ENCODE results near the gene ZFAND6.
"Not testable (repeated sequence)": the region's sequence is repeated elsewhere in the genome, so short reads cannot be mapped to it uniquely, and the experiment has no call there.

Gene ZFAND6

DNA sequence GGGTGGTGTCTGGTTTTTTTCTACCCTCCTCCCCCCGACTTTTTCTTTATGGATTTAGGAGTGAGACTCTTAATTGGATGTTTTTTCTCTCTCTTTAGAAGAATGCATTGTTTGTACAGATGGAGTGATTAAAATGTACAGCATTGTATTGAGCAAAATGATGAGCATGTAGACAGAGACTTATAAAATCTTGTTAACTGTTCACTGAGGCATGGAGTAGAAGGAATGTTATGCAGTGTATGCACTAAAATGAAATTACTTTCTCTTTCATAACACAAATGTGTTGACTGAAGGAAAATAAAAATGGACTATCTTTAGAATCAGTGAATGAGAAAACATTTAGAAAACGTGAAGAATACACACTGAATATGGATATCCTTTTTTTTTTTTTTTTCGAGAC, 39.8 kb downstream of the ZFAND6 start:
- DNase-seq (ENCODE audit: low read depth), result no peak

DNA sequence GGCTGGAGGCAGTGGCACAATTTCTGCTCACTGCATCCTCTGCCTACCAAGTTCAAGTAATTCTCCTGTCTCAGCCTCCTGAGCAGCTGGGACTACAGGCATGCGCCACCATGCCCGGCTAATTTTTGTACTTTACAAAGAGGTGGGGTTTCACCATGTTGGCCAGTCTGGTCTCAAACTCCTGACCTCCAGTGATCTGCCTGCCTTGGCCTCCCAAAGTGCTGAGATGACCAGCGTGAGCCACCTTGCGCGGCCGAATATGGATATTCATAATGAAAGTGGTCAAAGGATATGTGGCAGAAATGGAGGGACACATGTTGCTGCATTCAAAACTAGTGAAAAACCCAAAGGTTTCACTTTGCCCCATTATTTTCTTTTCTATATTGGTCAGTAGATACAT, 40.2 kb downstream of the ZFAND6 start:
- not testable (repeated sequence) for DNase-seq (ENCODE audit: low read depth)

DNA sequence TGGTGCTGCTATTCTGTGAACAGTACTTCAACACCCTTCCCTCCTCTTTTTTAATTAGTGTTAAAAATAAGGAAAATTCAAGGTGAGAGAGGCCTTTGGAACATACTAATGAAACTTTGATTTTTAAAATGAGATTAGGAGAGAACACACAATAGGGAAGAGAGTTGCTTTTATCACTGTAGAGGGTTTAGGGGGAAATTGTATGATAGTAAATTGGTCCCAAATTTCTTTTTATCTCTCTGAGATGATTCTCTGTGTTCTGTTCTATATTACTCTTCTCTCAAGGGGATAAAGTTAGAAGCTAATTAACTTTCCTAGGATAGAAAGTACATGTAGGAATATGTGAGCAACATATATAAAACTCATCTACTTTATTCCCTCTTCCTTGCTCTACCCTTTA, 40.8 kb downstream of the ZFAND6 start:
- DNase-seq (ENCODE audit: low read depth), result no peak

DNA sequence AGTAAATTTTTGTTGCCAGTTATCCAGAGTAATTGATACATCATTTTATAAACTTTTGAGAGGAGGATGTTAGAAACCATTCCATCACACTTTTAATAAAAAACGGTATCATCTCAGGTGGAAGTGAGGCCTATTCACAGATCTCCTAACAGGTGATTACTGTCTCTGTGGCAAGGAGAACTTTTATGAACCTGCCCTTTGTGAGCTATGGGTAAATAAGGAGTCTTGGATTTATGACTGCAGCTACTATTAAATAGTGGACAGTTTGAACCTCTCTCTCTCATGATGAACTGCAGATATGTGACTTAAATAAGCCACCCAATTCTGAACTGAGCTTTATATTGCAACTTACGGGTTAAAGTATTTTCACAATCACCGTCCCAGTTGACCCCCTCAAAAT, 45.7 kb downstream of the ZFAND6 start:
- DNase-seq (ENCODE audit: low read depth), result no peak

DNA sequence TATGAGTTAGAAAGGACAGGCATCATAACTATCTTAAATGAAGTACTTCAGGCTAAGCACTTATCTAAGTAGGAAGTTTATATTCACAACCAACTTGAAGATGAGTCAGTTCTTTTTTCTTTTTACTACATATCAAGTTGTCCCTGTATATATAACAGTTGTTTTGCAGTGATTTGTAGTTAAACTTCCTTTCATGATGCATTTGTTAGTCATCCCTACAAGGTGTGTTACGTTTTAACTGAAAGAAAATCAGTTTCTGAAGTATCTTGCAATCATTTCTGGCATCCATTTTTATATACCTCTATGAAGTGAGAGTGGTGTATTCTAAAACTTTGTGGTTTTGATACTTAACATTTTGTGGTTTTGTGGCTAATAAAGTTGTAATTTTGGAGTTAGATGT, 46.1 kb downstream of the ZFAND6 start:
- no peak for DNase-seq (ENCODE audit: low read depth)

DNA sequence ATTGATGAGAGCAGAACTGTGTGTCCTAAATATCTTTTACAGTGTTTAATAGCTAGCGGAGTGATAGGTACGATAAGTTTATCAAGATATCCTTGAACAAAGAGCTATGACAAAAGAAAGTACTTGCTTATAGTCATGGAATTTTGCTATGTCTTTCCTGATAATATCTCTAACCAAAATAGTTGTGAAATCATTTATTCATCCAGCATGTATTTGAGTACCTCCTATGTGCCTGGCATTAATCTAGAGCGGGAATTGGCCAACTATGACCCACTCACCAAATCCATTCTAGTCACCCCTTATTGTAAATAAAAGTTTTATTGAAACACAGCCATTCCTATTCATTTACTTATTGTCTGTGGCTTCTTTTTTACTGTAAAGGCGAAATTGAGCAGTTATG, 46.6 kb downstream of the ZFAND6 start:
- no peak for DNase-seq (ENCODE audit: low read depth)

DNA sequence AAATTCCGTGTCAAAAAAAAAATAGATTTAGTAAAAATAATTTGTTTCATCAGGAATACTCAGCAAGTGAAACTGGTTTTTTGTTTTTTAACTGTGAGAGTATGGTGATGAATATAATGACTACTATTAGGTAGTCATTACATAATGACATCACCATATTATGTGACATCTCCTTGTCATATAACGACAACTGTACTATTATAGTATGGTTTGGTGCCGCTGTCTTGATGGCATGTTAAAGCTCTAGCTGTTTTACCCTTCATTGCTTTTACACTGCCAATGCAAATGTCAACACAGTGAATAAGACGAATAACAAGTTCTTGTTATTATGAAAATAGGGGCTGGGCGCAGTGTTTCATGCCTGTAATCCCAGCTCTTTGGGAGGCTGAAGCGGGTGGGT, 47.7 kb downstream of the ZFAND6 start:
- no peak for DNase-seq (ENCODE audit: low read depth)

DNA sequence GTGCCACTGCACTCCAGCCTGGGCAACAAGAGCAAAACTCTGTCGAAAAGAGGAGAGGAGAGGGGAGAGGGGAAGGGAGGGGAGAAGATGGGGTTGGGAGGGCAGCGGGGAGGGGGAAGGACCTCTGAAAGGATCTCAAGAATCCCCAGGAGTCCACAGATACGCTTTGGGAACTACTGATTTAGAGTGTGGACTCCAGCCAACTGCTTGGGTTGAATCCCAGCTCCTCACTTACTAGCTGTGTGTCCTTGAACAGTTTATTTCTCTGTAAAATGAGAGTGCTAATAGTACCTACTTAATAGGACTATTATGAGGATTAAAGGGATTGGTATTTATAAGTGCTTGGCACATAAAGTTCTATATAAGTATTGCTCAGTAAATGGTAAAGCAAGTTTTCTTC, 48.3 kb downstream of the ZFAND6 start:
- no peak for DNase-seq (ENCODE audit: low read depth)

DNA sequence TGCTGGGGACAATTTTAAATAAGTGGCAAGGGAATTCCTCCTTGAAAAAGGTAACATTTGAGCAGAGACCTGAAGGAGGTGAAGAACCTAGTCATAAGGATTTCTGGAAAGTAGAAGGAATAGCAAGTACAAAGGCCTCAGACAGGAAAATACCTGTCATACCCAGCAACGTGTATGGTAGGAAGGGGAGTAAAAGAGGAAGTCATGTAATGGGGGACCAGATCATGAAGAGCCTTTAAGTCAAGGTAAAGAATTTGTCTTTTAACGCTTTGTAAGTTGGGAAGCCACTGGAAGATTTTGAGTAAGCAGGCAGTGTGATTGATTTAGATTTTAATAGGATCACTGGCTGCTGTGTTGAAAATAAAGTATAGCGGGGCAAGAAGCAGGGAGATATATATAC, 49.9 kb downstream of the ZFAND6 start:
- no peak for DNase-seq (ENCODE audit: low read depth)

DNA sequence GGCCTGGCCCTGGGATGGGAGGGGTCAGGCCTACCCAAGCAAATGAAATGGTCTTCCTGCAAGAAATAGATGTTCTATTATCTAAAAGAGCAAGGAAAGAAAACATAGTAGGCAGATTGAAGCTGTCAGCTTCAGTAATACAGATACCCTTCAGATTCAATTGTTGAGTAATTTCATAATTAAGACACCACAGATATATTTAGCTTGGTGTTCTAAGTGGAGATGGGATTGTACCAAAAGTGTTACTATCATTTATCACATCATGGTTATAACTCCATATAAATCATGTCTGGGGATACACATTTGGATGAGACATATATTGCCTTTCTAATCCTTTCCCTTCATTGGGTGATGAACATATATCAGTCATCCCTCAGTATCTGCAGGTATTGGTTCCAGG, 51.4 kb downstream of the ZFAND6 start:
- DNase-seq (ENCODE audit: low read depth), result no peak

DNA sequence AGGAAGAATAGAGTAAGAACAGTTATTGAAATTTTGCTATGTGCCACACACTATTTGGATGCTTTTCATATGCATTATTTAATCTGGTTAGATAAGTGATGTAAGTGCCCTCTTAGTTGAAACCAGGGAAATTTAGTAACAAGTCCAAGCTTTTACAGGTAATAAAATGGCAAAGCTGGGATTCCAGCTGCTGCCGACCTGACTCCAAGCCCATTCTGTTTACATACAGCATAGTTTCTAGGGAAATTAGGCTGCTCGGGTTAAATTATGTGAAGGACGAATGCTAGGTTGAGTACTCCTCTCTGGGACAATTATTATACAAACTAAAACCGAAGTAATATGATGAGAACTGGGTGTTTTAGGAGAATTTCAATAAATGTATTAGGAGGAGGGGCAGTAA, 54.6 kb downstream of the ZFAND6 start:
- DNase-seq (ENCODE audit: low read depth), result no peak

DNA sequence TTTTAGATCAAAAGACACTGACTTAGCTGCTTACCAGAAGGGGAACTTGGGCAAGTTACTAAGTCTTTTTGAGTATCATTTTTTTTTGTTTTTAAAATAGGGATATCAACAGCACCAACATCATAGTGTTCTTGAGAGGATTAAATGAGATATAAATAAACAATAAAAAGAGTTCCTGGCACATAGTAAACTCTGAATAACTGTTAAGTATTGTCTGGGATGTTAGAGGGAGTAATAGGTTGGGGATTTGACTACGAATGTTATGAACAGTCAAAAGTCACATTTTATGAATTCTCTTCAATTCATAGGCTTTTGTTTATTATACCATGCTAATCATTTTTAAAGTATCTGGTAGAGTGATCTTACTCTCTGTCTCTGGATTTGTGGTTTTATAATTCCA, 55.5 kb downstream of the ZFAND6 start:
- no peak for DNase-seq (ENCODE audit: low read depth)

DNA sequence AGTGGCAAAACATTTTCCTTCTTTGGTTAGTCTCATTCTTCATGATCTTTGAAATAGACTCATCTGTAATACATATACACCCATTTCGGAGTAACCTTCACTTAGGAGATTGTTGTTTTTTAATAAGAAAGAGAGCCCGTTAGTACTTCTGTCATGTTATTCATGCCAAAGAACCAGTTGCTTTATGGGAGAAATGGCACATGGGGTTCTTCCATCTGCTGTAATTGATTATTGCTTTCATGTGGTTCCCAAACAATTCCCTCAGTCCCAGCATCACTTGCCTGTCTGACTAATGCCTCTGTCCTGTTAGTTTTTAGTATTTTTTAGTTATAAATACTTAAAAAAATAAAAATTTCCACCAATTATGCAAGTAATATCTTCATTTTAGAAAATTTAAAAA, 59.5 kb downstream of the ZFAND6 start:
- DNase-seq (ENCODE audit: low read depth), result no peak

DNA sequence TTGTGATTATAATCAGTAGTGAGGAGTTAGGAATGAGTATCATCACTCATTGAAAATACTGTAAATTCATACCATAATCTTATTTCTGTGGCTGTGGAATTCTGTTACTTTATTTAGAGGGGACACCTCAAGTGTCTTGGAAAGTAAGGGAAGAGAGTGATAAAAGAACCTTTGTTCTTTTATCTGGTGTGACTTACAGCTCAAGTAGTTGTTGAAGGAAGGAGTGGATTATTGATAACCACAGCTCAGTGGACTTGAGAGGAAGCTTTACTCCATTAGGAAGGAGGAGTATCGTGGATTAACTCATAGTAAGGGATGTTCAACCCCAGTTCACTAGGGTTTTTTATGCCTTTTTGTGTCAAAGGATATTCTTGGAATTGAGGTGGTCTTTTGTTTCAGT, 61.2 kb downstream of the ZFAND6 start:
- no peak for DNase-seq (ENCODE audit: low read depth)

DNA sequence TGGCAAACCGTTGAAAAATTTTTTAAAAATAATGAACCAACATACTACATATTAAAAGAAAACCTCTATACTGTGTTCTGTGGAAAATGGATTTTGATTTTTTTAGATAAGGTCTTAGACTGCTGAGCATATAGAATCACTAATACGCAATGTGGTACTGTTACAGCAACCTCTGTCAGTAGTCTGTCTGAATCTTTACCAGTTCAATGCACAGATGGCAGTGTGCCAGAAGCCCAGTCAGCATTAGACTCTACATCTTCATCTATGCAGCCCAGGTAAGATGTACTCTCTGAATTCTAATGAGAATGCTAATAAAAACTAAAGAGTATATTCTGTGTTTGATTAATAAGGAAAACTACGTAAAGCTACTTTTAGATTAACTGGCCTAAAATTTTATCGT, 62.1 kb downstream of the ZFAND6 start:
- no peak for DNase-seq (ENCODE audit: low read depth)

DNA sequence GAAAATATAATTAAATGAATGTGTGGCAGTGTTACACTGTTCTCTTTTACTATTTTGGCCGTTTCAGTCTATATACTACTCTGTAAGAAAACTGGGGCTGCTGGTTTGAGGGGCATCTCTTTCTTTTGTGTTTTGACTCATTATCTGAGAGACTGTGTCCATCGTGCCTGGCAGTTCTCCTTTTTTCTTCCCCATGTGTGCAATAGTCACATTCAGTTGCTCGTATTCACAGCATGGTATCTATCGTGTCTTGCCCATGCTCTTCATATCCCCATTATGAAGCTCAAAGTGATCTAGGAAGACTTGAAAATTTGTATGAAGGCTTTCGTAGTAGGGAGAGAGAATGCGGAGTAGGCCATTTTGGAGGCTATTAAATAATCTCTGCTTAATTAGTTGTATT, 63.6 kb downstream of the ZFAND6 start:
- DNase-seq (ENCODE audit: low read depth), result no peak

DNA sequence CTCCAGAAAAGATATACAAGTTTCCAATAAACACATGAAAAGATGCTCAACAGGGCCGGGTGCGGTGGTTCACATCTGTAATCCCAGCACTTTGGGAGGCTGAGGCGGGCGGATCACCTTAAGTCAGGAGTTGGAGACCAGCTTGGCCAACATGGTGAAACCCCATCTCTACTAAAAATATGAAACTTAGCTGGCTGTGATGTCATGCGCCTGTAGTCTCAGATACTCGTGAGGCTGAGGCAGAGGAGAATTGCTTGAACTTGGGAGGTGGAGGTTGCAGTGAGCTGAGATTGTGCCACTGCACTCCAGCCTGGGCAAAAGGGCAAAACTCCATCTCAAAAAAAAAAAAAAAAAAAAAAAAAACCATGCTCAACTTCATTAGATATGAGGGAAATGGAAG, 67.8 kb downstream of the ZFAND6 start:
- not testable (repeated sequence) for DNase-seq (ENCODE audit: low read depth)

DNA sequence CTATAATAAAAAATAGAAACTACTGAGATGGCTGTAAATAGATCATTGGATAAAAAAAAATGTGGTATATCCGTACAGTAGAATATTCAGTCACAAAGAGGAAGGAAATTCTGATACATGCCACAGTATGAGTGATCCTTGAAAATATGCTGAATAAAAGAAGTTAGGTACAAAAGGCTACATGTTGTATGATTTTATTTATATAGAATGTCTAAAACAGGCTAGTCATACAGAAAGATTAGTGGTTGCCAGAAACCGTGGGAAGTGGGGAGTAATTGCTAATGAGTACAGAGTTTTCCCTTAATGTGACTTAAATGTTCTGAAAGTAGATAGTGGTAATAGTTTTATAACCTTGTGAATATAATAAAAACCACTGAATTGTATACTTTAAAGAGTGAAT, 68.4 kb downstream of the ZFAND6 start:
- DNase-seq (ENCODE audit: low read depth), result no peak

DNA sequence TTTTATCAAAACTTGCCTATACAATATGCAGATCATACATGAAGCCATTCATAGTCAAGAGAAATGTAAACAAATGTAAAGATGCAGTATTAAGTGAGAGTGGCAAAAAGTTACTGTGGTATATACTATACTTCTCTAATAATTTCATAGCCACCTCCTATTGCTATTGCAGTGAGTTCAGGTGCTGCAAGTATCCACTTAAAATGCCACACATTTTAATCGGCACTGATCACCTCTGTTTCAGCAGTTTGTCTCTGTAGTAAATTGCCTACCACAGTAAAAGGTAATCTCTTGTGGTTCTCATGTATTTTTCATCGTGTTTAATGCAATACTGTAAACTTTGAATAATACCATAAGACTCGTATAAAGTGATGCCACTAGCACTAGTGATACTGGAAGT, 72.9 kb downstream of the ZFAND6 start:
- no peak for DNase-seq (ENCODE audit: low read depth)

DNA sequence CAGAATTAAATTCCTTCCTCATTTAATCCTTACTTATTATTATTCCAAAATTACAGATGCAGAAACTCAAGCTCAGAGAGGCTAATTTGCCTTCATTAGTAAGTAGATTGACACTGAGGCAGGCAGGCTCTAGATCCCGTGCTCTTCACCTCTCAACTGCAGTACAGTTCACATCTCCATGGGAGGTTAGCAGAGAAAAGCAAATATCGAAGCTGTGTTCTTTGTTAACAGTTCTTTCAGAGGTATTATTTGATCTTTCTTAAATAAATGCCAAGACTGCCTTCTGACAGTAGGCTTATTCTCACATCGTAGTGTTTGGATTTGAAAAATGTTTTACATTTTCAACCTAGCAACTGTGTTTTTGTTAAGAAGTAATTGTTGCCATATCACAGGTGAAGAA, 77.4 kb downstream of the ZFAND6 start:
- DNase-seq (ENCODE audit: low read depth), result no peak

DNA sequence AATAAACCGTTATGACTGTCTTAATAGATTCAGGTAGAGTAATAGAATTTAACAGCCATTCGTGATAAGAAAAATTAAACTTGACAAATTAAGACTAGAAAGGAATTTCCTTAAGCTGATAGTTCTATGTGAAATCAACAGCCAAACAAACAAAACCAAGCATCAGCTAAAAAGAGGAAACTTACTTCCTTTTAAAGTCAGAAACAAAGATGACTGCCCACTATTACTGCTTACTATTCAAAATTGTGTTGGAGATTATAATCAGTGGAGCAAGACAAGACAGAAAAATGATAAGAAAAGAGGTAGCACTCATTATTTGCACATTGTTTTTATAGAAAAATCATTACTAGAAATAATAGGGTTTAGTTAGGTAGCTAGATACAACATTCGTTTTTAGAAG, 79.5 kb downstream of the ZFAND6 start:
- DNase-seq (ENCODE audit: low read depth), result no peak

DNA sequence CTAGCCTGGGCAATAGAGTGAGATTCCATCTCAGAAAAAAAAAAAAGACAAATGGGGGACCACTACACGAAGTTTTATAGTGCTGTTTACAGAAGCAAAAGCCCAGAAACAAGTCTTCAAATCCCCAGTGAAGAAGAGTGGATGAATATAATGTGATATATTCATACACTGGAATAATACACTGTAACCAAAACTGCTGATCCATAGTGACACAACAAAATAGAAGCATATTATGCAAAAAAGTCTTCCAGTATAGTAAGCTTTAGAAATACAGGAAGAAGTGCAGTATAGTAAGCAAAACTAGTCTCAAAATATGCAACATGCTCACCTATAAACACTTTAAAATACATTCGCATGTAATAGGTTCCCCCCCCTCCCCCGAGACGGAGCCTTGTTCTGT, 81.4 kb downstream of the ZFAND6 start:
- no peak for DNase-seq (ENCODE audit: low read depth)

DNA sequence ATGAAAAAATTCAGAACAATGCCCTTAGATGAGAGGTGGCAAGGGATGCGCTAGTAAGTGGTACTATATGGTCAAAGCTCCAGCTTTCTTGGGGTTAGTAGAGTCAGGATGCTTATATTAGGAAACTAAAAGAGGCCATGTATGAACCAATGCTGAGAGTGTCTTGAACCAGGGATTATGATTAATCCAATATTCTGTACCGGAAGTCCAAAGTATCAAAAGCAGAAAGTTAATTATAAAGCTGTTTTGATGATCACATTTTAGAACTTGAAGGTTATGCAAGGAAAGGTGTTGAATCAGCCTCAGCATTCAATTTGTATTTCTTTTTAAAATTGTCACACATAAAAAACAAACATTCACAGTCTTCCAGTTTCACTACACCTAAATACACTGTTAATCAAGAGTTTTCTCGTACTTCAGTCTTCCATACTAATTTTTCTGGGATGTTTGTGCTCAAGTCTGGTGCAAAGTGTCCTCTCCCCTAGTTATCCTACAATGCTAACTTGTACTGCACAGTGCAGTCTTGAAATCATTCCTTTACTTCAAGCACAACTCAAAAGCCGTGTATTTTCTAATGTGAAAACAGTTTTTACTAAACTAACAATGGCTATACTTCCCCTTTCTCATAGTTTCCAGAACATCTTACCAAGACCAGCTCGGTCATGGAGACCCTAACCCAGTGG, 82.6 kb downstream of the ZFAND6 start:
- DNase-seq (ENCODE audit: low read depth), result no peak

DNA sequence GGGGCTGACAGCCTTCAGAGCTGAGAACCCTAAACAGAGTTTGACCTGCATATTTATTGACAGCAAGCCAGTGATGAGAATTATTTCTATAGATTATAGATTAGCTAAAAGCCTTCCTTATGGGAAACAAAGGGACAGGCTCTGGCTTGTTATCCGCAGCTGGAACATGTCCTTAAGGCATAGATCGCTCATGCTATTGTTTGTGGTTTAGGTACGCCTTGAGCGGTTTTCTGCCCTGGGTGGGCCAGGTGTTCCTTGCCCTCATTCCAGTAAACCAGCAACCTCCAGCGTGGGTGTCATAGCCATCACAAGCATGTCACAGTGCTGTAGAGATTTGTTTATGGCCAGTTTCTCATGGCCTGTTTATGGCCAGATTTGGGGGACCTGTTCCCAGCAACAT, 83.2 kb downstream of the ZFAND6 start:
- DNase-seq (ENCODE audit: low read depth), result no peak

DNA sequence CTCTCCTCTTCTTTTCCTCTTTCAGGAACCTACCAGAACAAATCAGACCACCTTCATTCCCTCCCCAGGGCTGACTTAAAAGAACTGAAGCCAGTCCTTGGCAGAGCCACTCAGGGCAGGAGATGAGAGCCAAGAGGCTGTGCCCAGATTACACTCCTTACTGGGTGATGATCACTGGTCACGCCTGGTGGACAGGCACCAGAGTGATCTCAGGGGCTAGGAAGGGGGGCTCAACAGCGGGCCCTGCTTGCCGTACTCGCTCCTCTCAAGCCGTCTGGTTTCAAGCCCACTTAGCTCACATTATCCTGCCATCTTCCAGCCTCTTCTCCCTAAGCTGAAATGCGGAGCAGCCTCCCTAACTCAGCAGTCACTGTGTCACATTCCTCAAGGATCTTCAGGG, 91.7 kb downstream of the ZFAND6 start:
- DNase-seq (ENCODE audit: low read depth), result no peak
